ENCODE measurements around the gene NAV3.

NAV3 gene

GRCh38 chr12:78115889-78116288 lies 285.2 kb downstream of the NAV3 start:
- no peak for DNase-seq (ENCODE audit: low read depth in 1 of 2, low spot score in 1 of 2)

GRCh38 chr12:78118036-78118435 lies 287.3 kb downstream of the NAV3 start:
- DNase-seq (ENCODE audit: low read depth in 1 of 2, low spot score in 1 of 2) = no peak

- no peak for DNase-seq (ENCODE audit: low read depth in 1 of 2, low spot score in 1 of 2)
These were observed 287.8 kb downstream of the NAV3 start for GRCh38 chr12:78118486-78118885.

GRCh38 chr12:78119351-78119918 lies 288.7 kb downstream of the NAV3 start:
- no peak for DNase-seq (ENCODE audit: low read depth in 1 of 2, low spot score in 1 of 2)

GRCh38 chr12:78120306-78120705 lies 289.6 kb downstream of the NAV3 start:
- no peak for DNase-seq (ENCODE audit: low read depth in 1 of 2, low spot score in 1 of 2)

GRCh38 chr12:78120866-78121560 lies 290.3 kb downstream of the NAV3 start:
- no peak for DNase-seq (ENCODE audit: low read depth in 1 of 2, low spot score in 1 of 2)

GRCh38 chr12:78121969-78122610 lies 291.4 kb downstream of the NAV3 start:
- no peak for DNase-seq (ENCODE audit: low read depth in 1 of 2, low spot score in 1 of 2)

GRCh38 chr12:78128211-78128610 lies 297.5 kb downstream of the NAV3 start:
- no peak for DNase-seq (ENCODE audit: low read depth in 1 of 2, low spot score in 1 of 2)

GRCh38 chr12:78143717-78144116 lies 313.0 kb downstream of the NAV3 start:
- DNase-seq (ENCODE audit: low read depth in 1 of 2, low spot score in 1 of 2) = no peak

GRCh38 chr12:78145398-78145797 lies 314.7 kb downstream of the NAV3 start:
- DNase-seq (ENCODE audit: low read depth in 1 of 2, low spot score in 1 of 2) = no peak

GRCh38 chr12:78146365-78146772 lies 315.7 kb downstream of the NAV3 start:
- no peak for DNase-seq (ENCODE audit: low read depth in 1 of 2, low spot score in 1 of 2)

GRCh38 chr12:78149459-78149858 lies 318.8 kb downstream of the NAV3 start:
- no peak for DNase-seq (ENCODE audit: low read depth in 1 of 2, low spot score in 1 of 2)

- DNase-seq (ENCODE audit: low read depth in 1 of 2, low spot score in 1 of 2) = no peak
These were observed 324.9 kb downstream of the NAV3 start for GRCh38 chr12:78155546-78155945.

- no peak for DNase-seq (ENCODE audit: low read depth in 1 of 2, low spot score in 1 of 2)
These were observed 326.1 kb downstream of the NAV3 start for GRCh38 chr12:78156751-78157150.

- no peak for DNase-seq (ENCODE audit: low read depth in 1 of 2, low spot score in 1 of 2)
These were observed 326.5 kb downstream of the NAV3 start for GRCh38 chr12:78157199-78157598.

- no peak for DNase-seq (ENCODE audit: low read depth in 1 of 2, low spot score in 1 of 2)
These were observed 333.5 kb downstream of the NAV3 start for GRCh38 chr12:78164154-78164553.

GRCh38 chr12:78167510-78167909 lies 336.8 kb downstream of the NAV3 start:
- DNase-seq (ENCODE audit: low read depth in 1 of 2, low spot score in 1 of 2) = no peak

GRCh38 chr12:78171061-78171460 lies 340.4 kb downstream of the NAV3 start:
- DNase-seq (ENCODE audit: low read depth in 1 of 2, low spot score in 1 of 2) = no peak

GRCh38 chr12:78176643-78177042 lies 345.9 kb downstream of the NAV3 start:
- DNase-seq (ENCODE audit: low read depth in 1 of 2, low spot score in 1 of 2) = no peak

- no peak for DNase-seq (ENCODE audit: low read depth in 1 of 2, low spot score in 1 of 2)
These were observed 346.6 kb downstream of the NAV3 start for GRCh38 chr12:78177298-78177697.

- no peak for DNase-seq (ENCODE audit: low read depth in 1 of 2, low spot score in 1 of 2)
These were observed 348.7 kb downstream of the NAV3 start for GRCh38 chr12:78179346-78179745.

GRCh38 chr12:78181544-78182162 lies 351.0 kb downstream of the NAV3 start:
- DNase-seq (ENCODE audit: low read depth in 1 of 2, low spot score in 1 of 2) = no peak

Data from stimulated activated CD4-positive, alpha-beta T cell treated with anti-CD3 and anti-CD28 coated beads, Interleukin-15, amount 100 ng/mL, for 1 hour (primary cell).